Activated B cell treated with CpG ODN at 0.5 μM for 24 hours (primary cell): ENCODE results near the gene EGFR. TPM values are rescaled to one million over a fixed set of nuclear protein-coding genes. Genes with fewer than 3 reads are reported as not detected.

Experiments
- ATAC-seq: fragments of 200-7000 bp; cut with Tn5 transposase; one replicate; pipeline ENCODE4 v1.10.0; 2021; ENCODE audit warnings: low read depth, mild to moderate bottlenecking, moderate library complexity
- CTCF ChIA-PET: fragments of 350-600 bp; sonication (Branson Sonifier 250); formaldehyde crosslinking; loops from one replicate; lab custom pipeline; 2021; ENCODE audit warnings: antibody characterized with exemption; lab: Charles Lee
- POLR2A ChIA-PET: fragments of 350-600 bp; sonication (Branson Sonifier 250); formaldehyde crosslinking; loops from one replicate; lab custom pipeline; 2021; ENCODE audit warnings: antibody characterized with exemption; lab: Charles Lee
- DNase-seq: peaks from one replicate; pipeline ENCODE4 v3.0.0; 2022
- H3K27ac Mint-ChIP-seq: one replicate; pipeline ENCODE4 v1.8.0; 2020; ENCODE audit warnings: mixed read lengths
- H3K27me3 Mint-ChIP-seq: one replicate; pipeline ENCODE4 v1.8.0; 2021; ENCODE audit warnings: mixed read lengths
- H3K36me3 Mint-ChIP-seq: one replicate; pipeline ENCODE4 v1.8.0; 2021; ENCODE audit warnings: low read depth, mixed read lengths
- H3K4me1 Mint-ChIP-seq: one replicate; pipeline ENCODE4 v1.8.0; 2021; ENCODE audit warnings: mixed read lengths
- H3K4me3 Mint-ChIP-seq: one replicate; pipeline ENCODE4 v1.8.0; 2020; ENCODE audit warnings: mild to moderate bottlenecking, mixed read lengths
- H3K9me3 Mint-ChIP-seq: one replicate; pipeline ENCODE4 v1.8.0; 2020; ENCODE audit warnings: mixed read lengths
- intact Hi-C: fragments of 100-400 bp; cut with micrococcal nuclease; formaldehyde crosslinking; loops from one replicate; pipeline ENCODE4 v1.15.1; 2024
- total RNA-seq: library from RNA; stranded (reverse); gene quantifications from 2 replicates; pipeline ENCODE4 v1.2.3, GENCODE V29; 2022
- TF ChIP-seq, protein P1 (sequence below): fragments of 200-600 bp; IDR thresholded peaks from one replicate; pipeline ENCODE4 v1.8.0; 2022; ENCODE audit warnings: antibody characterized with exemption, mild to moderate bottlenecking

Gene EGFR
- total RNA-seq, 1 donor from 2014 or later, result not detected

DNA sequence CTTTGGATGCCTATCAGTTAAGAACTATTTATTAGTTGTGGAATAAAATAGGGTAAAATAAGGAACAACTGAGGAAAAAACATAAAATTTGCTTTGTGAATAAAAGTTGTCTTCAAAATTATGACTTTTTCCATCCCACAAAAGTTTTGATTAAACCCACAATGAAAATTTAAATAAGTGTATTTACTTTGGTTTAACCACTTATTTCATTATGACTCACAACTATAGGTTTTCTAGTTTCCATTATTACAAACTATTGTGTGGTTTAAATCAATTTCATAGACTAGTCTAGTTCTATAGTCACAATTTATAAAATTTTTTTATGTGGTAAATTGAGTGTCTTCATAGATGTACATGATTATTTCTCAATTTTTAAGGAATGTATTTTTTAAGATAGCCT, 116.6 kb downstream of the EGFR start:
- H3K9me3 Mint-ChIP-seq, result peaks cover 11% of the 10 kb centered on the region
- H3K36me3 Mint-ChIP-seq, result no peaks in the 10 kb centered on the region
- H3K4me3 Mint-ChIP-seq, result no peak overlapping the region
- ATAC-seq (no peak), DNase-seq (no peak)
- no peak overlapping the region for H3K27ac Mint-ChIP-seq
- peaks cover 8% of the 10 kb centered on the region for H3K27me3 Mint-ChIP-seq
- peaks cover 3% of the 10 kb centered on the region for H3K4me1 Mint-ChIP-seq
- intact Hi-C loops, result no loop called here
- ChIA-PET POLR2A (no interaction called here), CTCF (no interaction called here)
- TF ChIP-seq, protein P1, sequence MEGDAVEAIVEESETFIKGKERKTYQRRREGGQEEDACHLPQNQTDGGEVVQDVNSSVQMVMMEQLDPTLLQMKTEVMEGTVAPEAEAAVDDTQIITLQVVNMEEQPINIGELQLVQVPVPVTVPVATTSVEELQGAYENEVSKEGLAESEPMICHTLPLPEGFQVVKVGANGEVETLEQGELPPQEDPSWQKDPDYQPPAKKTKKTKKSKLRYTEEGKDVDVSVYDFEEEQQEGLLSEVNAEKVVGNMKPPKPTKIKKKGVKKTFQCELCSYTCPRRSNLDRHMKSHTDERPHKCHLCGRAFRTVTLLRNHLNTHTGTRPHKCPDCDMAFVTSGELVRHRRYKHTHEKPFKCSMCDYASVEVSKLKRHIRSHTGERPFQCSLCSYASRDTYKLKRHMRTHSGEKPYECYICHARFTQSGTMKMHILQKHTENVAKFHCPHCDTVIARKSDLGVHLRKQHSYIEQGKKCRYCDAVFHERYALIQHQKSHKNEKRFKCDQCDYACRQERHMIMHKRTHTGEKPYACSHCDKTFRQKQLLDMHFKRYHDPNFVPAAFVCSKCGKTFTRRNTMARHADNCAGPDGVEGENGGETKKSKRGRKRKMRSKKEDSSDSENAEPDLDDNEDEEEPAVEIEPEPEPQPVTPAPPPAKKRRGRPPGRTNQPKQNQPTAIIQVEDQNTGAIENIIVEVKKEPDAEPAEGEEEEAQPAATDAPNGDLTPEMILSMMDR, result no peak

DNA sequence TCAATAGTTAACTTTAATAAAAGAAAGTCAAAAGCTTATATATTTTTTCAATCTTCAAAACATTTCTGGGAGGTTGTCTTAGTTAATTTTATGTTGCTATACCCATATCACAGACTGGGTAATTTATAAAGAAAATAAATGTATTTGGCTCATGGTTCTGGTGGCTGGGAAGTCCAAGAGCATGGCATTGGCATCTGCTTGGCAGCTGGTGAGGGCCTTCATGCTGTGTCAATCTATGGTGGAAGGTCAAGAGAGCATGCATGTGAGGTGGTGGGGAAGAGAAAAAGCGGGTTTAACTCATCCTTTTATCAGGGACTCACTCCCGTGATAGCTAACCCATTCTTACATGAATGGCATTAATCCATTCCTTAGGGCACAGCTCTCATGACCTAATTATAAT, 119.8 kb downstream of the EGFR start:
- Mint-ChIP-seq H3K4me1 (peaks cover 7% of the 10 kb centered on the region), H3K36me3 (no peaks in the 10 kb centered on the region), H3K27ac (no peak overlapping the region), H3K4me3 (no peak overlapping the region), H3K27me3 (peaks cover 8% of the 10 kb centered on the region), H3K9me3 (peaks cover 11% of the 10 kb centered on the region)
- DNase-seq (no peak), ATAC-seq (no peak)
- ChIA-PET POLR2A (no interaction called here), CTCF (no interaction called here)
- intact Hi-C loops, result no loop called here
- TF ChIP-seq, protein P1, result no peak

DNA sequence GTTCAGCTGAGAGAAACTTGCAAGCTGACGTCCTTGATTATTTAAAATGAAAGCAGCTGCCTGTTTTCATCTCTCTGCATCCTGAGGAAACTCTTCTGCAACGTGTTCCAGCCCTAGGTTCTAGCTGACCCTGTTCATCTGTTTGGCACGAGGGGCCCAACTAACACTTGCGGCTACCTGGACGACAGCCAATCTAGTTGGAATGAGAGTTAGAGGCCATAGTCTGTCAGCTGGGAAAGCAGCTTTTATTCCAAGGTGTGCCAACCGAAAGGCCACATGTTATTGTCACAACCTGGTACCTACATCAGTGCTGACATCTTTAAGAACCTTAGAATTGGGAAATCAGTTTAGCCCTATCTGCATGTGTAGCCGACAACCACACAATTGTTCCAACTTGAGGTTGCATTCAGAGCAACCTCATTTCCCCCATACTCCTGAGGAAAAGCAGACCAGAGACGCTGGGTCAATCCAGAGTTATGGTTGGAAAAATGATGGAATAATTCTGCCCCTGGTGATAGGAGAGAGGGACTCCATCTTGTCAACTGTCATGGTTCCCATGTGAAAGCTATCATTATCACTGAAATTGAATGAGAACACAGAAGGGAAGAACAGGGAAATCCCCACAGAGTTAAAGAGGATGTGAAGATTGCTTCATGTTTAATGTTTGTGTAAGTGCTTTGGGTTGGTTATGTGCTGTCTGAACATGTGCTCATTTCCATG, 121.6 kb downstream of the EGFR start:
- H3K36me3 Mint-ChIP-seq, result no peaks in the 10 kb centered on the region
- peaks cover 9% of the 10 kb centered on the region for H3K27me3 Mint-ChIP-seq
- TF ChIP-seq, protein P1, result no peak
- intact Hi-C loops, result loop anchor here (5.0 kb wide), 2 partner anchors 53 to 68 kb away; no protein-coding TSS in a partner anchor
- H3K4me3 Mint-ChIP-seq, result no peak overlapping the region
- ATAC-seq, result peak; percentile 67
- peaks cover 11% of the 10 kb centered on the region for H3K9me3 Mint-ChIP-seq
- ChIA-PET POLR2A (no interaction called here), CTCF (no interaction called here)
- DNase-seq, result no peak
- no peak overlapping the region for H3K27ac Mint-ChIP-seq
- peaks cover 7% of the 10 kb centered on the region for H3K4me1 Mint-ChIP-seq

DNA sequence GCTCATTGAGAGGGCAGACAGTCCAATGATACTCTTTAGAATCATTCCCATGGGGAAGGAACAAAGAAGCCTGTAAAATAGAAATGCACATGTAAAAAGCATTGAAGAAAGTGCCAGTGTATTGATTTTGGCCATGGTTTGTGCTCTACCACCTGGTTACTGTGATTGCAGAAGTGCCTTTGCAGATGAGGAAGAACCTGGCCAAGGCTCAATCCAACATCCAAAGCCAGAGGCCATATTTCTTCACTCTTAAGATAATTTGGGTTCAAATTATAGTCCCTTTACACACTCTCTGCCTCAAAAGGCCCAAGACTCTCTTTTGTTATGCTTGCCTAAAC, 122.1 kb downstream of the EGFR start:
- peaks cover 12% of the 10 kb centered on the region for H3K27me3 Mint-ChIP-seq
- no peaks in the 10 kb centered on the region for H3K36me3 Mint-ChIP-seq
- CTCF ChIA-PET, result no interaction called here
- POLR2A ChIA-PET, result no interaction called here
- peaks cover 7% of the 10 kb centered on the region for H3K4me1 Mint-ChIP-seq
- no peak overlapping the region for H3K27ac Mint-ChIP-seq
- ATAC-seq (no peak), DNase-seq (no peak)
- no peak overlapping the region for H3K4me3 Mint-ChIP-seq
- peaks cover 11% of the 10 kb centered on the region for H3K9me3 Mint-ChIP-seq
- TF ChIP-seq, protein P1, result no peak
- intact Hi-C loops, result loop anchor here (5.0 kb wide), 2 partner anchors 54 to 69 kb away; no protein-coding TSS in a partner anchor

DNA sequence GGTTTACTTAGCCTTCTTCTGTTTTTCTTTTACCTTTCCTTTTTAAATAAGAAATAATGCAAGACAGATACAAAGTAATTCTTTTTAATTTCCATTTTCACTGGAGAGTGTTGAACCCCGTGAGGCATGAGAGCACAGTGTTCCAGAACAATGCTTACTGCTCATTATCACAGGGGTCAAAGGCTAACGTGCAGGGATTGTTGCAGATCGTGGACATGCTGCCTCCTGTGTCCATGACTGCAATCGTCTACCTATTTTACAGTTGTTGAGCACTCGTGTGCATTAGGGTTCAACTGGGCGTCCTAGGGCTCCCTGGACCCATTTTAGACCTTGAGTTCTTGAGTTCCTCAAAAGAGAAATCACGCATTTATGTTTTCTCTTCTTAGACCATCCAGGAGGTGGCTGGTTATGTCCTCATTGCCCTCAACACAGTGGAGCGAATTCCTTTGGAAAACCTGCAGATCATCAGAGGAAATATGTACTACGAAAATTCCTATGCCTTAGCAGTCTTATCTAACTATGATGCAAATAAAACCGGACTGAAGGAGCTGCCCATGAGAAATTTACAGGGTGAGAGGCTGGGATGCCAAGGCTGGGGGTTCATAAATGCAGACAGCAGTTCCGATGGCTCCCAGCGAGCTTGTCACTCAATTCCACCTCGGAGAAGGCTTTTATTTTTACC, 124.2 kb downstream of the EGFR start:
- H3K4me3 Mint-ChIP-seq, result no peak overlapping the region
- H3K27ac Mint-ChIP-seq, result no peak overlapping the region
- ATAC-seq (no peak), DNase-seq (no peak)
- no peaks in the 10 kb centered on the region for H3K36me3 Mint-ChIP-seq
- peaks cover 19% of the 10 kb centered on the region for H3K27me3 Mint-ChIP-seq
- peaks cover 7% of the 10 kb centered on the region for H3K4me1 Mint-ChIP-seq
- peaks cover 10% of the 10 kb centered on the region for H3K9me3 Mint-ChIP-seq
- TF ChIP-seq, protein P1, result no peak
- ChIA-PET POLR2A (no interaction called here), CTCF (interaction anchor here (1.1 kb wide), 1 partner anchor 13 kb away, joined by 3 read pairs; no protein-coding TSS in a partner anchor)
- intact Hi-C loops, result loop anchor here (5.0 kb wide), 2 partner anchors 56 to 71 kb away; no protein-coding TSS in a partner anchor
